ENCODE measurements around the gene EI24.

EI24 gene

DNA sequence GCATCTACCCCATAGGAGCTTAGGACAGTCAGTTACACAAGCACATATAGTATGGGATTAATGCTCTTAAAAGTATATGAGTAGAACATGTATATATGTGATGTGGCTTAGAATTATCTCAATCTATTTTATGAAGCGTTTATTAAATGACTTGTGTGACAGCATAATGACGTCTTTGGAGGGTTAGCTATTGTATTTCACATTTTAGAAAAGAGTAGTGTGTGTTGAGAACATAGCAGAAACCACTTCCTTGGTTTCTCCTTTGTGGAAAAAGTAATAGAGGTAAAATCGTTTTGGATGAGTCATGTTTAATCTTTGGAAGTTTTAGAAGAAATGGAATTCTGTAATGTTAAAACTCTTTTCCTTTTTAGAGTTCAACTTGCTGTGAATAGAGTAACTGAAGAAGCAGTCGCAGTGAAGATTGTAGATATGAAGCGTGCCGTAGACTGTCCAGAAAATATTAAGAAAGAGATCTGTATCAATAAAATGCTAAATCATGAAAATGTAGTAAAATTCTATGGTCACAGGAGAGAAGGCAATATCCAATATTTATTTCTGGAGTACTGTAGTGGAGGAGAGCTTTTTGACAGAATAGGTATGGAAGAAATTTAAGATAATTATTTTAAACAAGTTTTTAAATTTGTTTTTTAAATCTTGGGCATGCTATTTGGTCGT is 58.1 kb downstream of the EI24 start:
- DNase-seq (ENCODE audit: low read depth) = no peak

Measured in activated T-cell treated with anti-CD3 and anti-CD28 coated beads for 1 hour (primary cell).